Activated T-cell treated with anti-CD3 and anti-CD28 coated beads, Interleukin-2, amount 50 U/mL, for 24 hours (primary cell): ENCODE measurements around the gene DPYSL5.

Experiments used
- DNase-seq: peaks from one replicate; pipeline ENCODE4 v3.0.0-alpha.2; 2020
- H3K27ac Mint-ChIP-seq: 2 replicates; pipeline ENCODE4 v1.8.0; 2020; ENCODE audit warnings: mild to moderate bottlenecking, mixed read lengths
- H3K27me3 Mint-ChIP-seq: 2 replicates; pipeline ENCODE4 v1.8.0; 2020; ENCODE audit warnings: mixed read lengths
- H3K36me3 Mint-ChIP-seq: 2 replicates; pipeline ENCODE4 v1.8.0; 2020; ENCODE audit warnings: low read depth, mixed read lengths
- H3K4me1 Mint-ChIP-seq: 2 replicates; pipeline ENCODE4 v1.8.0; 2020; ENCODE audit warnings: low read depth, mixed read lengths
- H3K4me3 Mint-ChIP-seq: 2 replicates; pipeline ENCODE4 v1.8.0; 2020; ENCODE audit warnings: mild to moderate bottlenecking, moderate library complexity, mixed read lengths
- H3K9me3 Mint-ChIP-seq: 2 replicates; pipeline ENCODE4 v1.8.0; 2020; ENCODE audit warnings: mixed read lengths

The DPYSL5 gene

DNA sequence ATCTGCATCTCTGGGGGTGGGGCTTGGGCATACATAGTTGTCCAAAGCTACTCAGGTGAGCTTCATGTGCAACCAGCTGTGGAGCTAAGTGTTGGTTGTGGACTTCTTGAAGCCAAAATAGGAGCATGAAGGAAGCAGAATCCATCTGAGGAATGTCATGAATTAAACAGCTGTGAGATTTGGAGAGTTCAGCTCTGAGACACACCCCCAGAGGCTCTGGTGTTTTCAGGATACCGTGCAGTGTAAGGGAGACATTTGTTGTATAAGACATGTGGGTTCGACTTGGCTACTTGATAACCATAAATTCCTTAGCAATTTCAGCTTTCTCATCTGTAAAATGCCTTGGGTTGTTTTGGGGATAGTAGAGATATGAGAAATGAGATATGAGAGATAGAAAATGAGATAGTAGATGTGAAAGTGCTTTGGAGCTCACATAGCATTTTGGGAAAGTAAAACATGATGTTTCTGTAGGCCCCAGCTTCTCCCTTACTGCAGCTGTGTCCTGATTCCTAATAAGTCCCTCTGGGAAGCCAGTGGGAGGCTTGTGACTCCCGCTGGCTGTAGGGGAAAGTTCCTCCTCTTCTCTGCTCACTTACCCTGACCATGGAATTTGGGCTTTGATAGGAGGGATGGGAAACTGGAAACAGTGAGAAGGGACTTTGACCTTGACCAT, 50.0 kb downstream of the DPYSL5 start:
- Mint-ChIP-seq H3K4me1 (no peaks in the 10 kb centered on the region), H3K9me3 (no peaks in the 10 kb centered on the region), H3K4me3 (no peak overlapping the region), H3K36me3 (no peaks in the 10 kb centered on the region), H3K27ac (no peak overlapping the region), H3K27me3 (no peaks in the 10 kb centered on the region)
- DNase-seq: no peak

DNA sequence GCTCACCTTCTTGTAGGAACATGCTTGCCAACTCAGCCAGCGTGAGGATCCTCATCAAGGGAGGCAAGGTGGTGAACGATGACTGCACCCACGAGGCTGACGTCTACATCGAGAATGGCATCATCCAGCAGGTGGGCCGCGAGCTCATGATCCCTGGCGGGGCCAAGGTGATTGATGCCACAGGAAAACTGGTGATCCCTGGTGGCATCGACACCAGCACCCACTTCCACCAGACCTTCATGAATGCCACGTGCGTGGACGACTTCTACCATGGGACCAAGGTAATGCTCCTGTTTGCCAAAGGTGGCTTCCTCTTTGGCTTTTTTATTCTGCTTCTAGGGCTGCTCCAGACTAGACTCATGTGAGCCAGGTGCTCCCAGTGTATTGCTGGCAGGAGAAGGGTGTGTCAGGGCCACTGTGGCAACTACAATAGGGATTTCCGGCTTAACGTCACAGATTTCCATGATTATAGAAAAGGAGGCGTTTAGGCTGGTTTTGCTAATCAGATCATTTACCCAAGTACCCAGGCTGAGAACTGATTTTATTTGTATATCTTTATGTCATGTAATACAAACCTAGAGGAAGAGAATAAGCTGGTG, 50.6 kb downstream of the DPYSL5 start:
- no peak overlapping the region for H3K27ac Mint-ChIP-seq
- no peaks in the 10 kb centered on the region for H3K36me3 Mint-ChIP-seq
- H3K4me1 Mint-ChIP-seq: no peaks in the 10 kb centered on the region
- H3K4me3 Mint-ChIP-seq: no peak overlapping the region
- DNase-seq: no peak
- H3K27me3 Mint-ChIP-seq: no peaks in the 10 kb centered on the region
- no peaks in the 10 kb centered on the region for H3K9me3 Mint-ChIP-seq

DNA sequence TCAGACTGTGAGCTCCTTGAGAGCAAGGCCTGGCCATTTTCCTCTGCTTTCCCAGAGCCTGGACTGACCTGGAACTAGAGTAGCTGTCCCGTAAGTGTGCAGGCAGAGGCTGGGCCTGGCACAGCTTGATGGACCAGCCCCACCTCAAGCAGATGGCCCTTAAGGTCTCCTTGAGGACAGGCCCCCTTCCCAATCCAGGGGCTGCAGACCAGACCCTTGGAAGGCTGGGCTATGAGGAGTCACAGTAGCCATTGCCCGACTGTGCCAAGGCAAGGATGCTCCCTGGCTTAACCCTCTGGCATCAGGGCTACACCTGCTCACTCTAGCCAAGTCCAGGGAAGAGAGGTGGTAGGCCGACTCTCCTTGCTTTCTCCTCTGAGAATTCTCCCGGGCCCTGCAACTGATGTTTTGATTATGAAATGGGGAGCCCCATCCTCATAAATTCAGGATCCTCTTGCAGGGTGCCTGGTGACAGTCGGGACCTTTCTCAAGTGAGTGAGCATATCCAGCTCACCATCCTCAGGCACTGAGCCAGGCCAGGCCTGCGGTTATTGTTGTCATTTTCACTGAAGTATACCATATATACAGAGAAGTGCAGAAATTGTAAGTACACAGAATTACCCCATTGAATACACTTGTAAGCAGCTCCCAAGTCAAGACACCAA, 51.7 kb downstream of the DPYSL5 start:
- no peaks in the 10 kb centered on the region for H3K36me3 Mint-ChIP-seq
- H3K4me3 Mint-ChIP-seq: no peak overlapping the region
- H3K27ac Mint-ChIP-seq: no peak overlapping the region
- no peaks in the 10 kb centered on the region for H3K9me3 Mint-ChIP-seq
- H3K27me3 Mint-ChIP-seq: no peaks in the 10 kb centered on the region
- no peaks in the 10 kb centered on the region for H3K4me1 Mint-ChIP-seq
- no peak for DNase-seq

DNA sequence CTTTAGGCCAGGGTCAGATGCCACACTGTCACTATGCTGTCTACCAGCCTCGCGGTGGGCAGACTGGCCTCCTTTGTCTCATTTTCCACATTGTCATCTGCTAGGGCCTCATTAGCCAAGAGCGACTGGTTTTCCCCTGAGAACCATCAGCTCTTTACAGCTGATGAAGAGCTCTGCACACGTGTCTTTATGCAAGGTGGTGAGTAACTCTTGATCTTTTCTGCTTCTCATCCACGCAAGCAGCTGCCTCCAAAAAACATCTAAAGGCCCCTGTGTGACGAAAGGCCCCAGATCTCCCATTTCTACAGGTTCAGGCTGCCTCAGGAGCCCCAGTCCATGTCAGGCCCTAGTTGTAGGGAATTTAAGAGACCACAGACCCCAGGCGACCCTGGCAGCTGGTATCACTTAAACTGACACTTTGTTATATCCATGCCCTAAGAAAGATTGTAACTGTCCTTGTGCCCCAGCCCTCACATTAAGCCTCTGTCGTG, 52.9 kb downstream of the DPYSL5 start:
- H3K27ac Mint-ChIP-seq: no peak overlapping the region
- DNase-seq: no peak
- no peaks in the 10 kb centered on the region for H3K9me3 Mint-ChIP-seq
- no peaks in the 10 kb centered on the region for H3K27me3 Mint-ChIP-seq
- no peak overlapping the region for H3K4me3 Mint-ChIP-seq
- no peaks in the 10 kb centered on the region for H3K36me3 Mint-ChIP-seq
- no peaks in the 10 kb centered on the region for H3K4me1 Mint-ChIP-seq

DNA sequence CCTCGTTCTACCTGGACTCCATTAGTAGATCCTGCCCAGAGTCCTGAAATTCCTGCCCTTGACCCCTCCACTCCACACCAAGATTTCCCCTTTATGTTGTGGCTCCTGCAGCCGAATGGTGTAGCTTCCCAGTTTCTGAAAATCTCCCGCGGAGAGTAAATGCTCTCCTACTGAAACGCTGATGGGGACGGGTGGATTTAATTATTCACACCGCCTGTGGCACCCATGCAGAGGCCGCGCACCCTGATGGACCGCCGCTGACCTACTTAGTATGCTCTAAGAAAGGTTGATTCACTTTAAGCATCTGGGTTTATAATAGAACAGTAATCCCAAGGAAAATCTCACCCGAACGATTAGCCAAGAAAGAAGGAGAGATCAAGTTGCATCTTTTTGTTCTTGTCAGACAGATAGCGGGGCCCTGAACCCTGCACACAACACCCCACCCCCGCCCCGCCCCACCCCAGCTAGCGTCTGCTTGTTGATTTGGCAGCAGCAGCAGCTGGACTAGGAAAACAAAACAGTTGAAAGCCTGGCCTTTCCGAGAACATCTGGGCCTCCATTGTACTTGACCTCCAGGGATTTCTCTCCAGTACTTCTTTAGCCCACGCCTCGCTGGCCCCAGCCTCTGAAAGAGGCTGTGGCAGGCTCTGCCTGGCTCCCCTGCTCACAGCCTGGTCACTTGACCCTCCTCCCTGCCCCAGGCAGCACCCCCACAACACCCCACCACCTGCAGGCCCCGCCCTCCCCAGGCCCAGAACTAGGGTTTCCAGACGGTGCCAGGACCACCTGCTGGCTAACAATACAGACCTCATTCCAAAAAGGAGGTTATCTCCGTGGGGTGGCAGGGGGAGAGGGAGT, 53.6 kb downstream of the DPYSL5 start:
- H3K36me3 Mint-ChIP-seq: no peaks in the 10 kb centered on the region
- no peak overlapping the region for H3K4me3 Mint-ChIP-seq
- no peaks in the 10 kb centered on the region for H3K4me1 Mint-ChIP-seq
- no peaks in the 10 kb centered on the region for H3K9me3 Mint-ChIP-seq
- DNase-seq: no peak
- no peak overlapping the region for H3K27ac Mint-ChIP-seq
- H3K27me3 Mint-ChIP-seq: peaks cover 2% of the 10 kb centered on the region

DNA sequence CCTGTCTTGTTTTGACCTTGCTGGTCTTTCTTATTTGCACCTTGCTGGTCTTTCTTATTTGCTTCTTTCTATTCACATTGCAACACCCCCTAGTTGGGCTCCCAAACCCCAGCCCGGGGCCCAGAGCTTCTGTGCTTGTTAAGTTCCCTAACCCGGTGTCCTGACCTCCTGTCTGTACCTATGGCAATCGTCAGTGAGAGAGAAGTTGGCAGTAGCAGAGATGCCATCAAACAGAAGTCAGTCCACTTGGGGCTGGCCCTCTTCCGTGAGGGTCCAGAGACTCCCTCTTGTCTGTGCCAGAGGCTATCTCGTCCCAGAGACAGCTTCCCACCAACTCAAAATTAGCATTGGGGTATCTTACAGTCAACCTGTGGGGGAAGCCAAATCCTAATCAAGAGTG, 55.7 kb downstream of the DPYSL5 start:
- Mint-ChIP-seq H3K4me1 (no peaks in the 10 kb centered on the region), H3K36me3 (no peaks in the 10 kb centered on the region), H3K9me3 (no peaks in the 10 kb centered on the region), H3K27me3 (peaks cover 8% of the 10 kb centered on the region), H3K27ac (no peak overlapping the region), H3K4me3 (no peak overlapping the region)
- DNase-seq: no peak

DNA sequence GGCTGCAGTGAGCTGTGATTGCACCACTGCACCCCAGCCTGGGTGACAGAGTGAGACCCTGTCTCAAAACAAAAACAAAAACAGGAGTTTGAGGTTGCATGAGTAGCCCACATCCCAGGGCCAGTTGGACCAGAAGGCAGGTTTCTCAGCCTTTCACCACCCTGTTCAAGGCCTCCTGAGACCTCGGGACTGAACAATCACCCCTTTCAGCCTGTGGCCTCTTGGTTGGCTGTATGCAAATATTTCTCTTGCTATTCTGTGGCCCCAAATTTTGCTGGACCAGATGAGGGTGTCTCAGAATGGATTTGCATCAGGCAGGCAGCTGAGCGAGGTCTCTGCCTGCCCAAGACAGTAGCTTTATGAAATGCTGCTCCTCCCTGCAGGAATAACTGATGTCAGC, 56.9 kb downstream of the DPYSL5 start:
- Mint-ChIP-seq H3K4me1 (no peaks in the 10 kb centered on the region), H3K27me3 (peaks cover 8% of the 10 kb centered on the region), H3K9me3 (no peaks in the 10 kb centered on the region), H3K27ac (no peak overlapping the region), H3K36me3 (no peaks in the 10 kb centered on the region), H3K4me3 (no peak overlapping the region)
- no peak for DNase-seq

DNA sequence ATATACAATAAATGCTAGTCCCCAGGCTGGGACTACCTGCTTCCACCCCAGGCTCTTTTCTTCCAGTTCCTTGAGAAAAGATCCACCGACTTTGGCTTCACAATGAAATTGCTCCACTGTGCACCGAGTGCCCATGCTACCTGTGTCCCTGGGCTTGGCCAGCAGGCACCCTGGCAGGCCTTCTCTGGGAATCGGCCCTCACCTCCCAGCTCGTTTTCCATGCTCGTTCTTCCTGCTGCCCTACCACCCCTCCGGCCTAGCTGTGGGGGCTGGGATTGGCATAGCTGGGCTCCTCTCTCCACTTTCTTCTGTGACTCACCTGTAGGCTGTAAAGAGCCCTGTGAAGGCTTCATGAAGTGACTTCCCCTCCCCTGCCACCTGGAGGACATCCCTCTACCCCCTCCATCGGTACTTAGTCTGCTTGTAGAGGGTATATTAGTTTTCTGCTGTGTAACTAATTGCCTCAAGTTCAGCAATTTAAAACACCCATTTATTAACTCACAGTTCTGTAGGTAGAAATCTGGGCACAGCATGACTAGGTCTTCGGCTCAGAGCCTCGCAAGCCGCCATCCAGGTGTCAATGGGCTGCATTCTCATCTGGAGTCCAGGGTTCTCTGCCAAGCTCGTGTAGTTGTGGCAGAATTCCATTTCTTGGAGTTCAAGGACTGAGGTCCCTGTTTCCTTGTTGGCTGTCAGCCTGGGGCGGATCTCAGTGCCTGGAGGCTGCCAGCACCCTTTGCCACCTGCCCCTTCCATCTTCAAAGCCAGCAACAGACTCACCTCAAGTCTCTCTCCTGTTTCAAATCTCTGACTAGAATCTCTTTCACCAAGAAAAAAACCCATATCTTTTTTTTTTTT, 57.6 kb downstream of the DPYSL5 start:
- Mint-ChIP-seq H3K27me3 (peaks cover 13% of the 10 kb centered on the region), H3K4me3 (no peak overlapping the region), H3K36me3 (no peaks in the 10 kb centered on the region), H3K4me1 (no peaks in the 10 kb centered on the region), H3K27ac (no peak overlapping the region), H3K9me3 (no peaks in the 10 kb centered on the region)
- no peak for DNase-seq

DNA sequence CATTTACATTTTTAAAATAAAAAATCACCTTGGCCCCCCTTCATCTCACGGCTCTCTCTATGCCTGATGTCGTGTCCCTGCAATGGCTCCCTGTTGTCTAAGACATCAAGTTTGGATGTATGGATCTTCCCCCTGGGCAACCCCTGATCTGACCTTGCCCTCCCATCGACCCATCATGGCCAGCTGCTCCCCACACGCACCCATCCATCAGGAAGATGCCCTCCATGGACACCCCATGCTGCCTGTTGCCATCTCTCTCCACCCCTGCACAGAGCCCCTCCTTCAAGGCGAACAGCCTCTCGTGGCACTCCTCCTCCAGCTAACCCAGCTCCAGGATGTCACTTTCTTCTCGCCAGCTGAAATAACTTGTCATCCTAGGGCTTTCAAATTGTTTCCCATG, 59.5 kb downstream of the DPYSL5 start:
- Mint-ChIP-seq H3K27me3 (peaks cover 20% of the 10 kb centered on the region), H3K36me3 (no peaks in the 10 kb centered on the region), H3K4me1 (no peaks in the 10 kb centered on the region), H3K4me3 (no peak overlapping the region), H3K27ac (no peak overlapping the region), H3K9me3 (no peaks in the 10 kb centered on the region)
- DNase-seq: no peak

DNA sequence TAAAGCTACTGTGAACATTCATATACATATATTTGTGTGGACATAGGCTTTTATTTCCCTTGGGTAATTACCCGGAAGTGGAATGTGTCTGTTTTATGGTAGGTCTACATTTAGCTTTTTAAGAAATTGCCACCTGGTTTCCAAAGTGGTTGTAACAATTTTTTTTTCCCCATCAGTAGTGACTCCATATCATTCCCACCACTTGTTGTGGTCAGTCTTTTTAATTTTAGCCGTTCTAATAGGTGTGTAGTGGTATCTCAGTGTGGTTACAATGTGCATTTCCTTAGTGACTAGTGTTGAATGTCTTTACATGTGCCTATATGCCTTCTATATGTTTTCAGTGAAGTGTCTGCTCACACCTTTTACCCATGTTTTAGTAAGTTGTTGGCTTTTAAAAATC, 62.2 kb downstream of the DPYSL5 start:
- Mint-ChIP-seq H3K27me3 (peaks cover 27% of the 10 kb centered on the region), H3K4me1 (no peaks in the 10 kb centered on the region), H3K27ac (no peak overlapping the region), H3K9me3 (no peaks in the 10 kb centered on the region), H3K36me3 (no peaks in the 10 kb centered on the region), H3K4me3 (no peak overlapping the region)
- DNase-seq: no peak

DNA sequence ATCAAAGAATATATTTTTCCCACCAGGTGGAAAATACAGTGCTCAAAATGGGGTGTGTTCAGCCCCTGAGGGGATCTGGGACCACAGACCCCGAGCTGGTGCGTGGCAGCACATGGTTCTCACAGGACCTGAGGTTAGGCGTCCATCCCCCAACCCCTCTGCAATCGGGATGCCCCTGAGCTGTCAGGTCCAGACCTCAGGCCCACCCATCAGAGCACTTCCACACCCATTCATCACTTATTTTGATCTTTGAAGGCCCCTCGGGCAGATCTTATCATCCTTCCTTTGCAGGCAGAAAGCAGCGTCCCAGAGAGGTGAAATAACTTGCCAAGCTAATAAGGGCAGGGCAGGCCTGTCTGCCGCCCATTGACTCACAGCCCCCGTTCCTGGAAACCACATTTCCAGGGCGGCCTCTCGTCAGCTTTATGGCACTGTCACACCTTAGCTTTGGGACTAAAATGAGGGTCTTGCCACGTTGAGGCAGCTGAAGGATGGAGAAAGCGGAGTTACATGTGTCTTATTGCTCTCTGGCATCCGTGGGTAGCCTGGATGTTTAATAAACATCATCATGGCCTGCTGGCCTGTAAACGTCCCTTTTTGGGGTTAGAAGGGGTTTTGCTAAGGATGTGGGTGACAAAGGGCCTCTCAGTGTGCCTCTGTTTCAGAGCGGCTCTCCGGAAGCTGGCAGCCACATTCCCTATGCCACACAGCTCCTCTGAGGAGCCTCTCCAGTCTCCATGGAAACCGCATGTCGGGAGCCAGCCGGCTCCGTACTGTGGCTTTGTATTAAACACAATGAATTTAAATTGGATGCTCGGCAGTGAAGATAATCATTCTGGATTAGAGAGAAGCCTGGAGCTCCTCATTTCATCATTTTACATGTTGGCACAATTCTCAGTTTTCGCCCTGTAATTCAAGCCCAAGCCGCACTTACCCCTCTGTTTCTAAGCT, 64.3 kb downstream of the DPYSL5 start:
- Mint-ChIP-seq H3K27ac (no peak overlapping the region), H3K27me3 (peaks cover 25% of the 10 kb centered on the region), H3K4me1 (no peaks in the 10 kb centered on the region), H3K4me3 (no peak overlapping the region), H3K36me3 (no peaks in the 10 kb centered on the region), H3K9me3 (no peaks in the 10 kb centered on the region)
- no peak for DNase-seq

DNA sequence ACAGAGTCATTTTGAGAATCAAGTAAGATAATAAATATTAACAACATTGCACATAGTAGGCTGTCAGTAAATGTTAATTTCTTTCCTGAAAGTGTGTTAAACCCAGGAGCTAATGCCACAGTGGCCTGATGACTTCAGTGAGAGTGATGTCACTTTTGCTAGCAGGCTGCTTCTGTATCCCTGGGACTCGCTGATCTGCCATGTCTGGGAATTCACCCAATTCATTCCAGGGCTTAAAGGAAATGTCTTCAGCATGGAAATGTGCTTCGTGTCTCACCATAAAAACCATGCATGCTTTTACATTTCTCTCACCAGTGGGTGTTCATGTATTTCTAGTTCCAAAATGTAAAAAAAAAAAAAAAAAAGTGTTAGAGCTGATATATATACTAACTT, 65.7 kb downstream of the DPYSL5 start:
- H3K27ac Mint-ChIP-seq: no peak overlapping the region
- no peak for DNase-seq
- H3K27me3 Mint-ChIP-seq: peaks cover 20% of the 10 kb centered on the region
- no peak overlapping the region for H3K4me3 Mint-ChIP-seq
- H3K4me1 Mint-ChIP-seq: no peaks in the 10 kb centered on the region
- no peaks in the 10 kb centered on the region for H3K9me3 Mint-ChIP-seq
- no peaks in the 10 kb centered on the region for H3K36me3 Mint-ChIP-seq

DNA sequence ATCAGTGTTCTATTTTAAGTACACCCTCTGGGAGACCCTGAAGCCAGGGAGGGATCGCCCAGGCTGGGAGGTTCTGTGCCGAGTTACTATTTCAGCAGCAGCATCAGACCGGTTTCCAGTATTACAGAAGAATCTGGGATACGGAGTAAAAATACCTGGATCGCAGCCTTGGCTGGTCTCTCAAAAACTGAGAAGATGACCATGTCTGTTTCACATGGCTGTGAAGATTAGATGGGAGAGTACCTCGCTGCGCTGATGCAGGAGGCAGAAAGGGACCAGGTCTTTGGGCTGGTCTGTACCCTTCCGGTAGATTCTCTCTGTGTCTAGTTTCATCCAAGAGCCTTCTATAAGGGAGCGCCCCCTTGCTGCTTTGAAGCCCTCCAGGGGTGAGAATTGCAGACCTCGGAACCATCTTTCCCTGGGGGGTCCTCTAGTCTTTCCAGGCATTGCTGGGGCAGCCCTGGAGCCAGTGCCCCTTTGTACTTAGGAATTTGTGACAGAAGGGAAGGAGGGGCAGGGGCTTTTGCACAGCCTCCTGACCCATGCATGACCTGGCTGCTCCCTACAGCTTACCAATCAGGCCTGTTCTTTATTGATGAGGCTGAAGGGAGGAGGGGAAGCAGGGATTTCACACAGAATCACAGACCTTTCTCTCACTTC, 66.2 kb downstream of the DPYSL5 start:
- H3K4me3 Mint-ChIP-seq: no peak overlapping the region

More for the DNA sequence above, 66.2 kb downstream of the DPYSL5 start:
- no peak overlapping the region for H3K27ac Mint-ChIP-seq
- peaks cover 20% of the 10 kb centered on the region for H3K27me3 Mint-ChIP-seq
- no peak for DNase-seq
- no peaks in the 10 kb centered on the region for H3K9me3 Mint-ChIP-seq
- H3K36me3 Mint-ChIP-seq: no peaks in the 10 kb centered on the region
- no peaks in the 10 kb centered on the region for H3K4me1 Mint-ChIP-seq
